HCT116 (cell line): ENCODE data around the gene DNAH9. TPM values are rescaled to one million over a fixed set of nuclear protein-coding genes. Genes with fewer than 3 reads are reported as not detected.

Source experiments
- ATAC-seq: fragments of 200-7000 bp; cut with Tn5 transposase; 2 replicates; pipeline ENCODE4 v1.9.1; 2020; ENCODE audit warnings: mild to moderate bottlenecking, moderate library complexity
- BruUV-seq: library from RNA; stranded (reverse); fragments of 400-500 nt; replicated peaks from 2 replicates; lab custom pipeline; 2021; lab: Mats Ljungman, UMichigan
- CTCF ChIA-PET: fragments of 300-600 bp; sonication (Branson Sonifier 250); formaldehyde crosslinking; loops from one replicate; lab custom pipeline; 2021; ENCODE audit warnings: antibody characterized with exemption; lab: Charles Lee
- POLR2A ChIA-PET: fragments of 300-600, 350-600 bp; sonication (Branson Sonifier 250); formaldehyde crosslinking; loops from one replicate; lab custom pipeline; 2021; ENCODE audit warnings: antibody characterized with exemption; lab: Charles Lee
- RAD21 ChIA-PET, 2 experiments: fragments of 300-600 bp; sonication (Branson Sonifier 250); formaldehyde crosslinking; loops; one replicate each; lab custom pipeline; 2023; ENCODE audit warnings: low total read pairs in 2 of 2; ENCODE audit not compliant: uncharacterized antibody in 2 of 2, unreplicated experiment in 2 of 2, low non-redundant PET in 1 of 2; lab: Charles Lee
- DNase-seq: peaks from one replicate; pipeline ENCODE4 v3.0.0-alpha.2; 2010; ENCODE audit warnings: low read depth, low spot score
- H2AFZ ChIP-seq: fragments of 200-600 bp; shearing (Covaris generic), sonication (generic); 2 replicates; pipeline ENCODE4 v1.6.1; 2017; ENCODE audit warnings: low read depth, mixed run types, mixed read lengths, antibody characterized with exemption, low read length; ENCODE audit not compliant: poor library complexity, severe bottlenecking
- H3K27ac ChIP-seq: 2 replicates; pipeline ENCODE4 v1.5.1; 2012; ENCODE audit warnings: low read depth, low read length
- H3K27me3 ChIP-seq: fragments of 200-600 bp; sonication (generic); 2 replicates; pipeline ENCODE4 v1.6.1; 2016; ENCODE audit warnings: mixed run types, low read length, mixed read lengths; ENCODE audit not compliant: insufficient read depth
- H3K36me3 ChIP-seq, 2 experiments: fragments of 200-500 bp in 1 of 2; fragments of 200-600 bp in 1 of 2; sonication (Bioruptor generic) in 1 of 2; sonication (generic) in 1 of 2; 2 replicates each; pipeline versions ENCODE4 v1.5.1 to v1.6.1; 2014 to 2016; ENCODE audit warnings: low read length in 2 of 2, inconsistent platforms in 1 of 2, mixed read lengths in 1 of 2, mixed run types in 1 of 2; ENCODE audit not compliant: insufficient read depth in 2 of 2, control insufficient read depth in 1 of 2
- H3K4me1 ChIP-seq, 2 experiments: fragments of 200-600 bp in 1 of 2; sonication (generic) in 1 of 2; 2 replicates each; pipeline versions ENCODE4 v1.5.1 to v1.6.1; 2012 to 2017; ENCODE audit warnings: low read length in 2 of 2, inconsistent platforms in 1 of 2, mild to moderate bottlenecking in 1 of 2, mixed read lengths in 1 of 2, mixed run types in 1 of 2, moderate library complexity in 1 of 2; ENCODE audit not compliant: insufficient read depth in 2 of 2, control insufficient read depth in 1 of 2
- H3K4me2 ChIP-seq: fragments of 200-600 bp; sonication (generic); 2 replicates; pipeline ENCODE4 v1.6.1; 2017; ENCODE audit warnings: mixed run types, low read length, mixed read lengths
- H3K4me3 ChIP-seq, 2 experiments: fragments of 200-600 bp in 1 of 2; sonication (generic) in 1 of 2; replicated peaks in 1 of 2; 2 replicates each; pipeline ENCODE4 v1.5.1; 2011 to 2016; ENCODE audit warnings: low read length in 2 of 2, control low read depth in 1 of 2, low read depth in 1 of 2, mild to moderate bottlenecking in 1 of 2, mixed read lengths in 1 of 2, mixed run types in 1 of 2
- H3K79me2 ChIP-seq: fragments of 200-600 bp; sonication (generic); 2 replicates; pipeline ENCODE4 v1.6.1; 2017; ENCODE audit warnings: mild to moderate bottlenecking, mixed run types, low read length, moderate library complexity, mixed read lengths; ENCODE audit not compliant: insufficient read depth
- H3K9ac ChIP-seq: fragments of 200-600 bp; sonication (generic); 2 replicates; pipeline ENCODE4 v1.6.1; 2016; ENCODE audit warnings: low read length, mixed read lengths
- H3K9me2 ChIP-seq: fragments of 200-600 bp; sonication (generic), shearing (Covaris generic); 2 replicates; pipeline ENCODE4 v1.6.1; 2017; ENCODE audit warnings: mixed run types, mild to moderate bottlenecking, moderate library complexity; ENCODE audit not compliant: insufficient read depth
- H3K9me3 ChIP-seq, 2 experiments: fragments of 200-500 bp in 1 of 2; fragments of 200-600 bp in 1 of 2; sonication (Bioruptor generic) in 1 of 2; sonication (generic) in 1 of 2; 2 replicates each; pipeline ENCODE4 v1.6.1; 2014 to 2017; ENCODE audit warnings: low read length in 2 of 2, mixed read lengths in 2 of 2, inconsistent platforms in 1 of 2, low read depth in 1 of 2, mild to moderate bottlenecking in 1 of 2, mixed run types in 1 of 2, moderate library complexity in 1 of 2; ENCODE audit not compliant: control insufficient read depth in 1 of 2, insufficient read depth in 1 of 2
- H4K20me1 ChIP-seq: fragments of 200-600 bp; sonication (generic), shearing (Covaris generic); 2 replicates; pipeline ENCODE4 v1.6.1; 2017; ENCODE audit warnings: mixed run types, mild to moderate bottlenecking, moderate library complexity; ENCODE audit not compliant: insufficient read depth
- ATF3 ChIP-seq: IDR thresholded peaks from 2 replicates; pipeline ENCODE4 v1.6.1; 2012
- CTCF ChIP-seq, 3 experiments: fragments of 200-600 bp in 1 of 3; sonication (generic) in 1 of 3; IDR thresholded peaks in 2 of 3; conservative IDR thresholded peaks in 1 of 3; 2 replicates each; pipeline ENCODE4 v1.5.1; 2012 to 2017; ENCODE audit warnings: low read depth in 2 of 3, low read length in 2 of 3, antibody characterized with exemption in 1 of 3, borderline replicate concordance in 1 of 3, control low read depth in 1 of 3, mild to moderate bottlenecking in 1 of 3, mixed read lengths in 1 of 3, mixed run types in 1 of 3, moderate library complexity in 1 of 3; ENCODE audit not compliant: insufficient read depth in 1 of 3
- EGR1 ChIP-seq: IDR thresholded peaks from 2 replicates; pipeline ENCODE4 v1.6.1; 2012; ENCODE audit warnings: low read depth
- EZH2 ChIP-seq: fragments of 200-600 bp; sonication (generic); IDR thresholded peaks from 2 replicates; pipeline ENCODE4 v1.6.1; 2017; ENCODE audit warnings: antibody characterized with exemption, mixed run types
- FOSL1 ChIP-seq: IDR thresholded peaks from 2 replicates; pipeline ENCODE4 v1.6.1; 2012; ENCODE audit warnings: low read depth
- JUND ChIP-seq: IDR thresholded peaks from 2 replicates; pipeline ENCODE4 v1.6.1; 2012
- MAX ChIP-seq: IDR thresholded peaks from 2 replicates; pipeline ENCODE4 v1.6.1; 2012
- POLR2AphosphoS5 ChIP-seq: IDR thresholded peaks from 2 replicates; pipeline ENCODE4 v1.6.1; 2011; ENCODE audit warnings: mild to moderate bottlenecking, low read depth, low read length, moderate library complexity
- REST ChIP-seq: IDR thresholded peaks from 2 replicates; pipeline ENCODE4 v1.6.1; 2012; ENCODE audit warnings: low read depth
- SIN3A ChIP-seq: IDR thresholded peaks from 2 replicates; pipeline ENCODE4 v1.6.1; 2012; ENCODE audit warnings: low read depth
- SRF ChIP-seq: IDR thresholded peaks from 2 replicates; pipeline ENCODE4 v1.6.1; 2012; ENCODE audit warnings: low read depth
- YY1 ChIP-seq: IDR thresholded peaks from 2 replicates; pipeline ENCODE4 v1.6.1; 2011; ENCODE audit warnings: low read length, low read depth, moderate library complexity, mild to moderate bottlenecking; ENCODE audit not compliant: insufficient replicate concordance; ENCODE audit errors: extremely low read depth
- ZFX ChIP-seq: fragments of 450-650 bp; IDR thresholded peaks from 2 replicates; pipeline ENCODE4 v1.6.1; 2017
- ZNF274 ChIP-seq: fragments of 200-500 bp; sonication (Bioruptor generic); IDR thresholded peaks from 2 replicates; pipeline ENCODE4 v1.6.1; 2014; ENCODE audit warnings: mild to moderate bottlenecking, low read depth, low read length, inconsistent platforms
- intact Hi-C: fragments of 100-400 bp; cut with micrococcal nuclease; formaldehyde crosslinking; loops from 2 replicates; pipeline ENCODE4 v1.10.0; 2022
- total RNA-seq: library from RNA; stranded (reverse); gene quantifications from one replicate; pipeline ENCODE4 v1.2.1, GENCODE V29; 2021; ENCODE audit not compliant: unreplicated experiment

The DNAH9 gene
- total RNA-seq, 1 experiment from 2014 or later = not detected

- CTCF ChIA-PET = interaction anchor here (1.5 kb wide), 1 partner anchor 977 kb away, joined by 3 read pairs; no protein-coding TSS in a partner anchor
- H3K27me3 ChIP-seq = 0 out of 2 replicates have a peak, but pooled peaks cover 3% of the 10 kb centered on the region
- H3K27ac ChIP-seq = no peak overlapping the region
- DNase-seq (no peak), ATAC-seq (no peak)
- no TSS peak for BruUV-seq
- TF ChIP-seq FOSL1 (no peak), CTCF (IDR thresholded peaks at IDR 0.05 in 2 of 3, conservative IDR thresholded peaks at IDR 0.05 in 1 of 3; ENCODE audit: borderline replicate concordance in 1 of 3, insufficient read depth in 1 of 3, low read depth in 2 of 3, low read length in 2 of 3) (no peak), JUND (no peak), MAX (no peak)
- H3K79me2 ChIP-seq = no peaks in the 10 kb centered on the region
- no peaks in the 10 kb centered on the region for H3K4me1 ChIP-seq
- intact Hi-C loops = no loop called here
- H3K9me3 ChIP-seq = no peaks in the 10 kb centered on the region
- no peaks in the 10 kb centered on the region for H3K9me2 ChIP-seq
- H4K20me1 ChIP-seq = no peaks in the 10 kb centered on the region
- POLR2A ChIA-PET = no interaction called here
- H2AFZ ChIP-seq = no peak overlapping the region
- RAD21 ChIA-PET = no interaction called here
- H3K4me3 ChIP-seq = no peak overlapping the region
- H3K36me3 ChIP-seq = no peaks in the 10 kb centered on the region
- H3K9ac ChIP-seq = no peak overlapping the region
- H3K4me2 ChIP-seq = no peak overlapping the region
These were observed 254.6 kb downstream of the DNAH9 start for GRCh38 chr17:11852912-11853311.

- Histone ChIP-seq H3K79me2 (no peaks in the 10 kb centered on the region), H3K9me3 (no peaks in the 10 kb centered on the region), H4K20me1 (no peaks in the 10 kb centered on the region), H3K27ac (no peak overlapping the region), H3K4me1 (no peaks in the 10 kb centered on the region), H3K27me3 (0 out of 2 replicates have a peak, but pooled peaks cover 3% of the 10 kb centered on the region), H2AFZ (no peak overlapping the region), H3K9ac (no peak overlapping the region), H3K4me3 (no peak overlapping the region), H3K4me2 (no peak overlapping the region), H3K36me3 (no peaks in the 10 kb centered on the region), H3K9me2 (no peaks in the 10 kb centered on the region)
- POLR2A ChIA-PET = no interaction called here
- BruUV-seq = no TSS peak
- no peak for DNase-seq
- RAD21 ChIA-PET = no interaction called here
- intact Hi-C loops = no loop called here
- no peak for ATAC-seq
- CTCF ChIA-PET = interaction anchor here (1.5 kb wide), 1 partner anchor 978 kb away, joined by 3 read pairs; no protein-coding TSS in a partner anchor
- no peak for TF ChIP-seq ATF3
- TF ChIP-seq ZFX = no peak
- no peak for TF ChIP-seq SIN3A
- TF ChIP-seq YY1 = no peak
- TF ChIP-seq EGR1 = no peak
- no peak for TF ChIP-seq SRF
- no peak for TF ChIP-seq REST
- no peak for TF ChIP-seq ZNF274
- TF ChIP-seq POLR2AphosphoS5 = no peak
- no peak for TF ChIP-seq EZH2
- TF ChIP-seq JUND = no peak
These were observed 255.3 kb downstream of the DNAH9 start for GRCh38 chr17:11853321-11854151.
